ENCODE measurements around the gene MRPL4.

DNA sequence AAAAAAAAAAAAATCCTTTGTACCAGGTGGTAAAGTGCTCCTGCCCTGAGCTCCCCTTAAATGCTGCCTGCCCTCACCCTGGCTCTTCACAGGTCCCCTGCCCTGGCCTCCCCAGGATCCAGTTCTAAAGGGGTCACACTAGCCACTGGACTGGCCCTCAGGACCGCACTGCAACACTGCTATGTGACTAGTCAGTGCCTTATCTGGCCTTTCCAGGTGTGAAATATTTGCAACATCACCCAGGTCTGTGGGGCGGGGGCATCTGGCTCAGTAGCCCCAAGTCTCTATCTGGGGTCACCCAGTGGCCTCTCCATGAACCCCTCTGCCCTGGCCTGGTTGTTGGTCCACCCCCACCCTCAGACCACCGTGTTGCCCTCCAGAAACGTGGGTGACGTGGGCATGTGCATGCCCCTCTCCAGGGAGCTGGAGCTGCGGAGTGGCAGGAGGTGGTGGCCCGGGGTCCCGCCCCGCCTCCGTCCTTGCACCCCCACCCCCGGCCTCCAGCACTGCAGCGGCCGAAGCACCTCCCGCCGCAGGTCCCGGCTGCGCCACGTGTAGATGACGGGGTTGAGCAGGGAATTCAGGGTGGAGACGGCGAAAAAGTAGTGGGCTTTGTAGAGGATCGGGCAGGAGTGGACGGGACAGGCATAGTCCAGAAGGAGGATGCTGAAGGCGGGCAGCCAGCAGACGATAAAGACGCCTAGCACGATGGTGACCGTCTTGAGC, 28.4 kb upstream of the MRPL4 start:
- TF ChIP-seq POLR2A (IDR thresholded peaks at IDR 0.05; ENCODE audit: low read length), result no peak
- no peak for TF ChIP-seq GATA1 (IDR thresholded peaks at IDR 0.05; ENCODE audit: low read depth, low read length)
